ENCODE results near the gene POTEJ. TPM values are rescaled to one million over a fixed set of nuclear protein-coding genes. Genes with fewer than 3 reads are reported as not detected.
"Not testable (repeated sequence)": the region's sequence is repeated elsewhere in the genome, so short reads cannot be mapped to it uniquely, and the experiment has no call there.

POTEJ gene
- total RNA-seq, 1 donor from 2014 or later, result not detected

DNA sequence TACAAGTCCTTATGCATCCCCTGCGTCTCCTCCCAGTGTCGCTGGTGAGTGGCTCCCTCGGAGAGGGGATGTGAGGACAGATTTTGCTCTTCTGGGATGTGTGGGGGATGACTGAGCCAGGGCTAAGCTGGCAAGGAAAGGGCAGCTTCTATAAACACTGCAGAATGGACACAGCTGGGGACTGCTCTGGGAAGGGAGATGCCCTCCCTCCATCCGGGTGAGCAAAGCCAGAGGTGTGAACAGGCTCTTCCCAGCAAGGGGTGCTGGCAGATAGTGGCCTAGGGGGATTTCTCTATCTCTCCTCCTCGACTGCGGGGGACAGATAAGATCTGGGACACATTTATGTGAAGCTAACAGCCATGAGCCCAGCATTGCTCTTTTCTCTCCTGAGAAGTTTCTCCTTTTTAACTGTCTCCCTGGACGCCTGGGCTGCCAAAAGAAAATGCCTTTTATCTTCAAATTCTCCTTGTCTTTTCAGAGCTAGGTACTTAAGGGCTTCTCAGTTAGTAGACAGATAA lies 20.3 kb upstream of the POTEJ start:
- H3K4me1 Mint-ChIP-seq (ENCODE audit: low read depth); DNase-seq (ENCODE audit: low spot score); H3K27ac Mint-ChIP-seq (ENCODE audit: unreplicated experiment); H3K9me3 Mint-ChIP-seq (ENCODE audit: low read depth); H3K4me3 Mint-ChIP-seq (ENCODE audit: unreplicated experiment); H3K27me3 Mint-ChIP-seq (ENCODE audit: low read depth); H3K36me3 Mint-ChIP-seq (ENCODE audit: low read depth): not testable (repeated sequence)

DNA sequence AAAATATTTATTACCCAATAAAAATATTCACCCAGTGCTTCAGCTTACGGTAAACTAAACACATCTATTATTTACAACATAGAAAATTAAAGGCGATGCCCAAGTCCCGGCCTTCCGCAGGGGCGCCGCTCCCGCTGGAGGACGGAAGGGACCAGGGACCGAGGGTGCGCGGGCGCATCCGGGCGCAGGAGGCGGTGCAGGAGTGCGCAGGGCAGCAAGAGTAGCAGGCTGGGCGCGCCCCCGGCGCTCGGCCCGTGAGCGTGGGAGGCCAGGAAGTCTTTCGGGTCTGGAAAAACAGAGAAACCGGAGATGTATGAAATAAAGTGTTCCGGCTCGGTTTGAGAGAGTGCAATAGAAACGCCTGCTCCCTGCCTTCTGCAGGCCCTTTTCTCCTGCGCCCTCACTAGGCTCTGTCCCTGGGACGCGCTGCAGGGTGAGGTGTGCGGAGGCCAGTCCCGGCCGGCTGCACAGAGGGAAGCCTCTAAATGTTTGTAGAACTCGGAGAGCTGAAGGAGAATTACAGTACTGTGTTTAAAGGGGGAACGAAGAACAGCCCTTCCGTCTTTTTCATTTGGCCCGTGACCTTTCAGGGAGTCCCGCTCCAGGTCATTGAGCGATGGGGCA lies 18.3 kb upstream of the POTEJ start:
- not testable (repeated sequence) for H3K27me3 Mint-ChIP-seq (ENCODE audit: low read depth); H3K9me3 Mint-ChIP-seq (ENCODE audit: low read depth); H3K36me3 Mint-ChIP-seq (ENCODE audit: low read depth); H3K27ac Mint-ChIP-seq (ENCODE audit: unreplicated experiment); H3K4me3 Mint-ChIP-seq (ENCODE audit: unreplicated experiment); H3K4me1 Mint-ChIP-seq (ENCODE audit: low read depth); DNase-seq (ENCODE audit: low spot score)

DNA sequence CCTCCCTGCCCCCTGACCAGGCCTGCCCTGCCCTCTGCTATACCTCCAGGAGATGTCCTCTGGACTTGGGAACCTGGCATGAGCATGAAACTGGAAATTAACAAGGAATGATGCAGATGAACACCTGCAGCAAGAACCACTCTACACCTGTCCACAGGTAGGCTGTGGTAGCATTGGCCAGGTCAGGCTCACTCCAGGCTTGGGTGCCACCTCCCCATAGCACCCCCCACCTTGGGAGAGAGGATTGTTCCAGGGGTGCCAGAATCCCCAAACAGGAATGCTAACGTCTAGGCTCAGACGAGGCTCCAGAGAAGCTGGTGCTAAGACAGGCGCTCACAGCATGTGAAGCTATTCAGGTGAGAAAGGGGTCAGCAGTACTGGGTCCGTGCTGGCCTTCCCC lies 17.2 kb upstream of the POTEJ start:
- not testable (repeated sequence) for H3K4me1 Mint-ChIP-seq (ENCODE audit: low read depth); H3K27ac Mint-ChIP-seq (ENCODE audit: unreplicated experiment); H3K9me3 Mint-ChIP-seq (ENCODE audit: low read depth); DNase-seq (ENCODE audit: low spot score); H3K36me3 Mint-ChIP-seq (ENCODE audit: low read depth); H3K27me3 Mint-ChIP-seq (ENCODE audit: low read depth); H3K4me3 Mint-ChIP-seq (ENCODE audit: unreplicated experiment)

DNA sequence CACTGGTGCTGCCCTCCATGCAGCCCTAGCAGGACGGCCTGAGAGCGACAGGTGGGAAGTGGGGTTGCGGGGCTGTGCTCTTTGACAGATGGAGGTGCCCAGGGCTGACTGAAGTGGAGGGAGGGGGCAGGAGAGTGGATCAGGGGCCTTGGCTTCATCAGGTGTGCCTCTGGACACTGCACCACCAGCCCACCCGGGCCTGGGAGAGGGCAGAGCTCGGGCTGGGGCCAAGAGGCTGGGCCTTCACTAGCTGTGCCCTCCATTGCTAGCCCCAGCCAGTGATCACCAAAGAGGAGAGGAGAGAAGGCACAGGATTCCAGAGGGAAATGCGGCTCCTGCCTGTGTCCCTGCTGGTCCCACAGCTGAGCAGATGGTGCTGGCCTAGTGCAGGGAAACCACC lies 14.5 kb upstream of the POTEJ start:
- H3K27me3 Mint-ChIP-seq (ENCODE audit: low read depth); H3K36me3 Mint-ChIP-seq (ENCODE audit: low read depth); H3K4me3 Mint-ChIP-seq (ENCODE audit: unreplicated experiment); H3K4me1 Mint-ChIP-seq (ENCODE audit: low read depth); H3K27ac Mint-ChIP-seq (ENCODE audit: unreplicated experiment); DNase-seq (ENCODE audit: low spot score); H3K9me3 Mint-ChIP-seq (ENCODE audit: low read depth): not testable (repeated sequence)

DNA sequence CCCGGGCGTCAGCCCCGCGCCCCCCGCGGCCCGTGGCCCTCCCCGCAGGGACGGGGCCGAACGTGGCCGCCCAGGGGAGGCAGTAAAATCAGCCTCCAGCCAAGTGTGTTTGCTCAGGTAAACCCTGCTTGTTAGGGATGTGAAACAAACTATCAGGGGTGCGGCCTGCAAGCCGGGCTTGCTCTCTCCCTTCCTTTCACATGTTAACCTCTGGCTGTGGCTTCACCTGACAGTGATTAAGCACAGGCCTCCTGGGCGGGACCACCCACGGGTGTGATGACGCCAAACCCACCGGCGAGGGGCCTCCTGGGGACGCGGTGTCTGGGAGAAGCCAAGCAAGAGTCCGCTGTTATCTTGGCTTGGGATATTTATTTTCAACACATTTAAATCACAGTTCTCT lies 13.2 kb upstream of the POTEJ start:
- H3K27ac Mint-ChIP-seq (ENCODE audit: unreplicated experiment); H3K9me3 Mint-ChIP-seq (ENCODE audit: low read depth); H3K4me1 Mint-ChIP-seq (ENCODE audit: low read depth); H3K36me3 Mint-ChIP-seq (ENCODE audit: low read depth); DNase-seq (ENCODE audit: low spot score); H3K27me3 Mint-ChIP-seq (ENCODE audit: low read depth); H3K4me3 Mint-ChIP-seq (ENCODE audit: unreplicated experiment): not testable (repeated sequence)

DNA sequence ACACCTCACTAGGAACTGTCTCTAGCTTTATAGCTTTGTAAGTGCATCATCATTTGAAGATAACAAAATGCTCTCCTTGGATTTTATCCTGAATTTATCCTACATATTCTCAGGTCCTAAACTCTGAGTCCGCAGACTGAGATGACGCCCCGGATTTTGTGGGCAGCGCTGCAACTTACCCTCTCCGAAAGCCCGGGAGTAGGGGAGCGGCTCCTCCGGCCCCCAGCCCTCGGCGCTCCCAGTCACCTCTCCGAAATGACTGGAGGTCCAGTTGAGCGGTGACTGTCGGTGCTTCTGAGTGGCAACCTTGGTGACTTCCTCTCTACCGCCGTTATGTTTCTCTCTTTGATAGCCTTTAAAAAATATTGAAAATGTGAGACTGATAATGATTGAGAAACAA lies 12.8 kb upstream of the POTEJ start:
- H3K27me3 Mint-ChIP-seq (ENCODE audit: low read depth); H3K9me3 Mint-ChIP-seq (ENCODE audit: low read depth); H3K4me1 Mint-ChIP-seq (ENCODE audit: low read depth): not testable (repeated sequence)

DNA sequence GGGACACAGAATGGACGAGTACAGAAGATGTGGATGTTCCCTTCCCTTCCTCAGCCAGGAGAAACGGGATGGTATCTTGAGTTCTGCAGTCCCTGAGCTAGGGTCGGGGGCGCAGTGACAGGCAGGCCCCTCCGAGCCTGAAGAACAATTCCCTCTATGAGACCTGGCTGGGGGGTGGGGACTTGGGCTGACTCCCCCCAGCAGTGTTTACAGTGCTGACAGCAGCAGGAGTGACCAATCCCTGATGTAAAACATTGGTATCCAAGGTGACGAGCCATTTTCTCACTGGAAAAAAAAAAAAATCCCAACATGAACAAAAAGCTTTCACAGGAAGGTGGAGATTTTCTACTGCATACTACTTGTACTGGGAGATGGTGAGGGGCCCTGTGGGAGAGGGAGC lies 11.8 kb upstream of the POTEJ start, which contains the start of gene CFC1:
Gene CFC1, minus strand, starts transcription at position 183 of the 400 bp plus-strand sequence. CDS start 288 bp downstream, outside the sequence.
- H3K9me3 Mint-ChIP-seq (ENCODE audit: low read depth); H3K4me3 Mint-ChIP-seq (ENCODE audit: unreplicated experiment); H3K36me3 Mint-ChIP-seq (ENCODE audit: low read depth); H3K27me3 Mint-ChIP-seq (ENCODE audit: low read depth); H3K4me1 Mint-ChIP-seq (ENCODE audit: low read depth); H3K27ac Mint-ChIP-seq (ENCODE audit: unreplicated experiment); DNase-seq (ENCODE audit: low spot score): not testable (repeated sequence)

More for the DNA sequence above, 12.8 kb upstream of the POTEJ start:
- H3K4me3 Mint-ChIP-seq (ENCODE audit: unreplicated experiment); DNase-seq (ENCODE audit: low spot score); H3K36me3 Mint-ChIP-seq (ENCODE audit: low read depth); H3K27ac Mint-ChIP-seq (ENCODE audit: unreplicated experiment): not testable (repeated sequence)

DNA sequence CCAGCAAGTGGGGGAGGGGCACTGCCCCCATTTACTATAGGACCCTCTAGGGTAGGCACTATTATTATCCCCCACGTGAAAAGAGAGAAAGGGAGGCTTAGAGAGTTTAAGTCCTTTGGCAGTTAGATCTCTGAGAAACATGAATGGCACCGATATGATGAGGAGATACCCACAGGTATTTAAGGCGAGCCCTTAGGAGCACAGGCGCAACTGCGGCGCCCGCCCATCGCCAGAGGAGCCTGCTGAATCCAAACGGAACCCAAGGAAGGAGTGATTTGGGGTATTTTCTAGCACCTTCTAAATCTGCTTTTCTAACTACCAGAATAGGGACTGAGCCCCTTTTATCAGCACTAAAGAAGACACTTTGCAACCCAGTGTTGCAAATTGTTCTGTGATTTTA lies 11.3 kb upstream of the POTEJ start:
- not testable (repeated sequence) for DNase-seq (ENCODE audit: low spot score); H3K4me3 Mint-ChIP-seq (ENCODE audit: unreplicated experiment); H3K4me1 Mint-ChIP-seq (ENCODE audit: low read depth); H3K36me3 Mint-ChIP-seq (ENCODE audit: low read depth); H3K27ac Mint-ChIP-seq (ENCODE audit: unreplicated experiment); H3K9me3 Mint-ChIP-seq (ENCODE audit: low read depth); H3K27me3 Mint-ChIP-seq (ENCODE audit: low read depth)

DNA sequence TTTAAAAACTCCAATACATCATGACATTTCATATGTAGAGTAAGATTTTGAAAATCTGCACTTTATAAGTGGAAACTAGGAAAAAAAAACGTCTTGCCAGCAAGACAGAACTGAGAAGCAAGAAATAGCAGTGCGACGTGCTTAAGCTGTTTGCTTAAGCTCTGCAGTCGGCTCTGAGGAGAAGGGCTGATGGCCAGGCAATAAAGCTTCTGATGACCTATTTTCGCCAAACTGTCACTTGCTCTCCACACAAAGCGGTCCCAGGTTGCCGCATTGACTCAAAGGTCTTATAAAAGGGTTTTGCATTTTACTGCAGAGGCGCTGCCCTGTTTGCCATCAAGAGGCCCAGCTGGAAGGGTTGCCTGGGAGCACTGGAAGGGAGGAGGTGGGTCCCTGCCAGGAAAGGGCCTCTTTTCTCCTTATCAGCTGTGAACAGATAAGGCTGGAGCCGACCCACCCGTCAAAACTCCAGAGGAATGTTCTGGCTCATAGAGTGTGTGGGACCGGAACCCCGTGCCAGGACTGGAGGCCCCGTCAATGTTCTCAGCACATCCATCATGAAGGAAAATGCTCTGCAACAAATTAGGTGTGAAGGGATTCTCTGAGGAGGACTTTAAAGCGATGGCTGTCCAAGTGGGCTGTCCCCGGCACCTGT lies 9.5 kb upstream of the POTEJ start:
- H3K36me3 Mint-ChIP-seq (ENCODE audit: low read depth); H3K27me3 Mint-ChIP-seq (ENCODE audit: low read depth); H3K9me3 Mint-ChIP-seq (ENCODE audit: low read depth); H3K4me3 Mint-ChIP-seq (ENCODE audit: unreplicated experiment); H3K27ac Mint-ChIP-seq (ENCODE audit: unreplicated experiment); DNase-seq (ENCODE audit: low spot score); H3K4me1 Mint-ChIP-seq (ENCODE audit: low read depth): not testable (repeated sequence)

DNA sequence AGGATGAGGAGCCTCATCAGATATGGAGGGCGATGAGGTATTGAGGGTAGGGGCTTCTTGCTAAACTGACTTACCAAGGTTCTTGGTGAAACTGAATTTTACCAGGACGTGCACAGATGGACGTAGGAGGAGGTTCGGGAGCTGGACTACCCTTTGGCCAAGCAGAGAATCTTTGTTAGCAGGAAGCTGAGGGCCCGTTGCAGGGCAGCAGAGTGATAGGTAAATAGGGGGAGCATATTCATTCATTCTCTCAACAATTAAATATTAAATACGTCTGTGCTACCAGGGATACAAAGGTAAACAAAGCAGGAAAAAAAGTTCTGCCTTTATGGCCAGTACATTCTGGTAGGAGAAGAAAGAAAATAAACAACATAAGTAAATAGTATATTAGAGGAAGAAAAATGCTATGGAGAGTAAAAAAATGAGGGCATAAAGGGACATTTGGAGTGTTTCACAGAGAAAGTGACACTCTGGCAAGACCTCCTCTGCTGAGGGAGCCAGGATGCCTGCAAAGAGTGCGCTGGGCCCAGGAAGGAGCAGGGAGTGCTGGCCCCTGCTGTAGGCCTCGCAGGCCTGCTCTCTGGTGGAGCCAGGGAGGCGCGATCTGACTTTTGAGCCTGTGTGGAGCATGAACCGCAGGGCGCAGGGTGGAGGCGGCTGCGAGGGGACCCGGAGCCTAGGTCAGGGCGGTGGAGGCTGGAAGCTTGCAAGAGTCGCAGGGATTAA lies 2.8 kb upstream of the POTEJ start:
- H3K4me3 Mint-ChIP-seq (ENCODE audit: unreplicated experiment); H3K27me3 Mint-ChIP-seq (ENCODE audit: low read depth); H3K27ac Mint-ChIP-seq (ENCODE audit: unreplicated experiment): not testable (repeated sequence)

DNA sequence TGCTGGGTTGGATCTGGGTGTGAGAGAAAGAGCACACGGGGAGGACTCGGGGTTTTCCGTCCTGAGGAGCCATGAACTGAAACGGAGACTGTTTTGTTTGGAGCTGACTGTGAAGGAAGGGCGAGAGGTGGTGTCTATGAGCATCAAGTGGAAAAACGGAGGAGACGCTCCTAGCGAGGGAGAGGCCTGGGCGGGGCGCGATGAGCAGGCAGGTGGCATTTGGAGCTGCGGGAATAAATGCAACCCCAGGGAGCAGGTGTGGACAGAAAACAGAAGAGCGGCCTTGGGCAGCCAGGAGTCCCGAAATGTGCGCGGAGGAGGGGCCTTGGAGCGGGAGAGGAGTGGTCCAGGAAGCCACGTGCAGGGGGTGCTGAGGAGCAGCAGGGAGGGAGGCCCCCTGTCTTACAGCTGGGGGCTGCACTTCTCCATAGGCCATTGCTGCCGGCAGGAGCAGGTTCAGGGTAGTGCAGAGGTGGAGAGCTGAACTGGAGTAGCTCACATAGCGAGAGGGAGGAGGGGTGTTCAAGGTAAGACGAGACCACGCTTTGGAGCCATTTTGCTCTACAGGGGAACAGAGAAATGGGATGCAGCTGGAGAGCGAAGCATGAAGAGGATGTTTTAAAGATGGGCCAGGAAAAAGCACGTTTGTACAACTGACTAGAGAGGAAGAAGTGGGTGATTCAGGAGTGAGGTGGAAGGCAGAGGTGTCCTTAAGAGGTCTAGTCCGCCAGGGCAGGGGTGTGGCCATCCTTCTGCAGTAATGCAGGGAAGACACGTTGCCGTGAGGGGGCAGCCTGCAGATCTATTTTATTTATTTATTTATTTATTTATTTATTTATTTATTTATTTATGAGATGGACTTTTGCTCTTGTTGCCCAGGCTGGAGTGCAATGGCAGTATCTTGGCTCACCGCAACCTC lies 2.0 kb upstream of the POTEJ start:
- not testable (repeated sequence) for H3K4me1 Mint-ChIP-seq (ENCODE audit: low read depth); DNase-seq (ENCODE audit: low spot score); H3K9me3 Mint-ChIP-seq (ENCODE audit: low read depth); H3K27ac Mint-ChIP-seq (ENCODE audit: unreplicated experiment); H3K27me3 Mint-ChIP-seq (ENCODE audit: low read depth); H3K4me3 Mint-ChIP-seq (ENCODE audit: unreplicated experiment); H3K36me3 Mint-ChIP-seq (ENCODE audit: low read depth)

More for the DNA sequence above, 2.8 kb upstream of the POTEJ start:
- H3K9me3 Mint-ChIP-seq (ENCODE audit: low read depth); H3K36me3 Mint-ChIP-seq (ENCODE audit: low read depth); H3K4me1 Mint-ChIP-seq (ENCODE audit: low read depth); DNase-seq (ENCODE audit: low spot score): not testable (repeated sequence)

DNA sequence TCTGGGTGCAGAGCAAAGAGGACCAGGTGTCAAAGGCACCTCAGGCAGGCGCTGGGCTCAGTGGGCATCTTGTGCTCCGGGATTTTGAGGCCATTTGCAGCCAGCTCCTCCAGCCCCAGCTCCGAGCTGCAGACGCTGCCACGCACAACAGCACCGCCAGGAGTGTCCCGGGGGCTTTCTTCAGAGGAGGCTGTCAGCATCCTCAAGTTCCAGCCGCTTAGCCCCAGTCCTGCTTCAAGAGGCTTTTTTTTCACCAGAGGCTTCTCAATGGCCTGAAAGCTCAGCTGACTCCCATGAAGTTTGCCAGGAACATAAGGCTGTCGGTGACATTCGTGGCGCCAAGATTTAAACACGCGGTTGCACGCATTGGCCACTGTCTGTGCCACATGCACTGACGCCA lies 754 bp upstream of the POTEJ start:
- not testable (repeated sequence) for H3K27ac Mint-ChIP-seq (ENCODE audit: unreplicated experiment); DNase-seq (ENCODE audit: low spot score); H3K4me1 Mint-ChIP-seq (ENCODE audit: low read depth); H3K27me3 Mint-ChIP-seq (ENCODE audit: low read depth); H3K36me3 Mint-ChIP-seq (ENCODE audit: low read depth); H3K4me3 Mint-ChIP-seq (ENCODE audit: unreplicated experiment); H3K9me3 Mint-ChIP-seq (ENCODE audit: low read depth)
